OCI-LY7 (cell line): ENCODE results near the gene ORMDL2. TPM values are rescaled to one million over a fixed set of nuclear protein-coding genes. Genes with fewer than 3 reads are reported as not detected.

Experiments
- Bru-seq: library from RNA; stranded (reverse); fragments of 400-500 nt; gene quantifications from one replicate; lab custom pipeline; 2021; lab: Mats Ljungman, UMichigan
- BruChase-seq, 2 experiments: library from RNA; stranded (reverse); fragments of 400-500 nt; gene quantifications; one replicate each; lab custom pipeline; 2021; lab: Mats Ljungman, UMichigan
- BruUV-seq: library from RNA; stranded (reverse); fragments of 400-500 nt; replicated peaks from 2 replicates; lab custom pipeline; 2021; lab: Mats Ljungman, UMichigan
- CTCF ChIA-PET: fragments of 300-600 bp; sonication (Branson Sonifier 250); formaldehyde crosslinking; loops from one replicate; lab custom pipeline; 2022; ENCODE audit warnings: antibody characterized with exemption; ENCODE audit not compliant: unreplicated experiment; lab: Charles Lee
- POLR2A ChIA-PET: fragments of 300-600 bp; sonication (Branson Sonifier 250); formaldehyde crosslinking; loops from one replicate; lab custom pipeline; 2022; ENCODE audit warnings: antibody characterized with exemption; lab: Charles Lee
- DNase-seq: peaks from one replicate; pipeline ENCODE4 v3.0.0-alpha.2; 2015; ENCODE audit warnings: low spot score
- H2AFZ ChIP-seq: fragments of 200-600 bp; sonication (generic), shearing (Covaris generic); 2 replicates; pipeline ENCODE4 v1.6.1; 2014; ENCODE audit warnings: mild to moderate bottlenecking, antibody characterized with exemption, low read length, moderate library complexity
- H3K27ac ChIP-seq: fragments of 200-600 bp; sonication (generic); 2 replicates; pipeline ENCODE4 v1.5.1; 2014; ENCODE audit warnings: mixed run types, low read depth, mild to moderate bottlenecking, moderate library complexity, low read length, inconsistent platforms; ENCODE audit not compliant: poor library complexity, severe bottlenecking
- H3K36me3 ChIP-seq: fragments of 200-600 bp; sonication (generic); 2 replicates; pipeline ENCODE4 v1.6.1; 2014; ENCODE audit warnings: mild to moderate bottlenecking, antibody characterized with exemption, low read length, moderate library complexity, mixed read lengths; ENCODE audit not compliant: insufficient read depth
- H3K4me1 ChIP-seq: fragments of 200-600 bp; sonication (generic); 2 replicates; pipeline ENCODE4 v1.5.1; 2014; ENCODE audit warnings: mild to moderate bottlenecking, low read length; ENCODE audit not compliant: insufficient read depth, poor library complexity, severe bottlenecking
- H3K4me2 ChIP-seq: fragments of 200-600 bp; sonication (generic); 2 replicates; pipeline ENCODE4 v1.6.1; 2014; ENCODE audit warnings: mild to moderate bottlenecking, low read length
- H3K4me3 ChIP-seq: fragments of 200-600 bp; sonication (generic); 2 replicates; pipeline ENCODE4 v1.5.1; 2014; ENCODE audit warnings: mild to moderate bottlenecking, low read depth, low read length; ENCODE audit not compliant: poor library complexity, severe bottlenecking
- H3K79me2 ChIP-seq: fragments of 200-600 bp; sonication (generic); 2 replicates; pipeline ENCODE4 v1.6.1; 2016; ENCODE audit warnings: low read depth, mild to moderate bottlenecking, low read length, moderate library complexity, mixed read lengths; ENCODE audit not compliant: insufficient read depth
- H3K9me2 ChIP-seq: fragments of 200-600 bp; sonication (generic); 2 replicates; pipeline ENCODE4 v1.6.1; 2016; ENCODE audit warnings: mild to moderate bottlenecking, low read length, mixed read lengths; ENCODE audit not compliant: insufficient read depth
- H3K9me3 ChIP-seq: fragments of 200-600 bp; sonication (generic); 2 replicates; pipeline ENCODE4 v1.6.1; 2014; ENCODE audit warnings: mild to moderate bottlenecking, mixed run types, low read length, mixed read lengths
- H4K20me1 ChIP-seq: fragments of 200-600 bp; sonication (generic); 2 replicates; pipeline ENCODE4 v1.6.1; 2014; ENCODE audit warnings: mild to moderate bottlenecking, antibody characterized with exemption, low read length, moderate library complexity, mixed read lengths; ENCODE audit not compliant: insufficient read depth
- EZH2phosphoT487 ChIP-seq: fragments of 200-600 bp; sonication (generic); IDR thresholded peaks from 2 replicates; pipeline ENCODE4 v1.6.1; 2018; ENCODE audit warnings: low read depth, borderline replicate concordance, mild to moderate bottlenecking, mixed run types, antibody characterized with exemption, low read length, moderate library complexity, mixed read lengths
- intact Hi-C: fragments of 100-400 bp; cut with micrococcal nuclease; formaldehyde crosslinking; loops from one replicate; pipeline ENCODE4 v1.10.0; 2022; ENCODE audit not compliant: unreplicated experiment
- long read RNA-seq: library from polyadenylated mRNA; stranded (forward); transcript quantifications from one replicate; pipeline ENCODE4 v2.0.0, GENCODE V29; 2022
- total RNA-seq, 2 experiments: library from RNA; depleted of rRNA in 1 of 2; stranded (reverse); fragments of >200 nt in 1 of 2; shearing (Covaris generic) in 1 of 2; gene quantifications; 2 replicates each; pipeline ENCODE4 v1.2.3, GENCODE V29; 2014 to 2022
- TF ChIP-seq, protein P1 (sequence below): fragments of 200-600 bp; sonication (generic); conservative IDR thresholded peaks from 2 replicates; pipeline ENCODE4 v1.5.1; 2014; ENCODE audit warnings: mild to moderate bottlenecking, antibody characterized with exemption, low read length, moderate library complexity, mixed read lengths

The ORMDL2 gene, protein sequence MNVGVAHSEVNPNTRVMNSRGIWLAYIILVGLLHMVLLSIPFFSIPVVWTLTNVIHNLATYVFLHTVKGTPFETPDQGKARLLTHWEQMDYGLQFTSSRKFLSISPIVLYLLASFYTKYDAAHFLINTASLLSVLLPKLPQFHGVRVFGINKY
- total RNA-seq (2014; rRNA removed; shearing (Covaris generic)) (13.4 and 20.0 TPM in 2 replicates), total RNA-seq (2022) (22.9 and 27.1 TPM in 2 replicates), Bru-seq, nascent RNA (percentile 78 among the genes with signal in this experiment), BruChase-seq, experiment 1, labeled RNA remaining after a 6-hour chase (percentile 67 among the genes with signal in this experiment), BruChase-seq, experiment 2, labeled RNA remaining after a 2-hour chase (percentile 71 among the genes with signal in this experiment)
- long read RNA-seq, transcript ORMDL2-201 (4 exons, 2,141 nt), result major isoform, 12 of 15 reads
- long read RNA-seq, partial matches to known transcripts, result 0 of 15 reads
- long read RNA-seq, other reads (novel, unspliced or antisense), result 3 of 15 reads

- peaks cover 79% of the 10 kb centered on the region for H3K36me3 ChIP-seq
Observed at GRCh38 chr12:55817345-55818139, at the start of gene ORMDL2, which contains the start of gene SARNP. Gene ORMDL2, plus strand, starts transcription at chr12:55818041. Its CDS starts 959 bp downstream, at chr12:55819000. Gene SARNP, minus strand, starts transcription at chr12:55817724. Its CDS starts 23 bp downstream, at chr12:55817701.

GRCh38 chr12:55771736-55772135 is 46.1 kb upstream of the ORMDL2 start:
- no TSS peak for BruUV-seq
- H3K4me1 ChIP-seq, result no peaks in the 10 kb centered on the region
- H3K4me2 ChIP-seq, result no peak overlapping the region
- no peak for DNase-seq
- ChIA-PET POLR2A (interaction anchor here (0.6 to 1.7 kb wide), 3 partner anchors 17 to 44 kb away, joined by 3 read pairs; no protein-coding TSS in a partner anchor), CTCF (no interaction called here)
- H2AFZ ChIP-seq, result no peak overlapping the region
- no peak overlapping the region for H3K4me3 ChIP-seq
- TF ChIP-seq, protein P1, sequence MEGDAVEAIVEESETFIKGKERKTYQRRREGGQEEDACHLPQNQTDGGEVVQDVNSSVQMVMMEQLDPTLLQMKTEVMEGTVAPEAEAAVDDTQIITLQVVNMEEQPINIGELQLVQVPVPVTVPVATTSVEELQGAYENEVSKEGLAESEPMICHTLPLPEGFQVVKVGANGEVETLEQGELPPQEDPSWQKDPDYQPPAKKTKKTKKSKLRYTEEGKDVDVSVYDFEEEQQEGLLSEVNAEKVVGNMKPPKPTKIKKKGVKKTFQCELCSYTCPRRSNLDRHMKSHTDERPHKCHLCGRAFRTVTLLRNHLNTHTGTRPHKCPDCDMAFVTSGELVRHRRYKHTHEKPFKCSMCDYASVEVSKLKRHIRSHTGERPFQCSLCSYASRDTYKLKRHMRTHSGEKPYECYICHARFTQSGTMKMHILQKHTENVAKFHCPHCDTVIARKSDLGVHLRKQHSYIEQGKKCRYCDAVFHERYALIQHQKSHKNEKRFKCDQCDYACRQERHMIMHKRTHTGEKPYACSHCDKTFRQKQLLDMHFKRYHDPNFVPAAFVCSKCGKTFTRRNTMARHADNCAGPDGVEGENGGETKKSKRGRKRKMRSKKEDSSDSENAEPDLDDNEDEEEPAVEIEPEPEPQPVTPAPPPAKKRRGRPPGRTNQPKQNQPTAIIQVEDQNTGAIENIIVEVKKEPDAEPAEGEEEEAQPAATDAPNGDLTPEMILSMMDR, result no peak
- TF ChIP-seq EZH2phosphoT487, result no peak
- no peaks in the 10 kb centered on the region for H3K9me3 ChIP-seq
- H3K9me2 ChIP-seq, result no peaks in the 10 kb centered on the region
- no peaks in the 10 kb centered on the region for H4K20me1 ChIP-seq
- peaks cover 87% of the 10 kb centered on the region for H3K36me3 ChIP-seq
- intact Hi-C loops, result no loop called here
- no peak overlapping the region for H3K27ac ChIP-seq
- no peaks in the 10 kb centered on the region for H3K79me2 ChIP-seq

More at GRCh38 chr12:55817345-55818139, at the start of gene ORMDL2, which contains the start of gene SARNP:
- H4K20me1 ChIP-seq, result peaks cover 21% of the 10 kb centered on the region
- H3K4me3 ChIP-seq, result peak within 1 kb of the TSS; percentile 97
- H2AFZ ChIP-seq, result peak within 1 kb of the TSS; percentile 73
- H3K79me2 ChIP-seq, result peaks cover 65% of the 10 kb centered on the region
- CTCF ChIA-PET, result interaction anchor here (0.6 to 1.7 kb wide), 6 partner anchors 12 to 119 kb away, joined by 3 to 7 read pairs (median 4); partner anchors contain the start of gene DNAJC14
- no peaks in the 10 kb centered on the region for H3K9me3 ChIP-seq
- peak within 1 kb of the TSS; percentile 55 for H3K27ac ChIP-seq
- H3K4me1 ChIP-seq, result peaks cover 32% of the 10 kb centered on the region
- intact Hi-C loops, result loop anchor here (2.0 to 5.0 kb wide), 3 partner anchors 79 to 225 kb away; partner anchors contain the start of gene RPS26
- peak within 1 kb of the TSS; percentile 99 for H3K4me2 ChIP-seq
- TF ChIP-seq, protein P1, result no peak
- TF ChIP-seq EZH2phosphoT487, result no peak
- no TSS peak for BruUV-seq
- POLR2A ChIA-PET, result interaction anchor here (0.6 to 4.8 kb wide), 38 partner anchors 8 to 543 kb away, joined by 3 to 41 read pairs (median 5); partner anchors contain the start of genes BLOC1S1, DNAJC14, PYM1 and RAB5B
- peak; percentile 100 for DNase-seq
- no peaks in the 10 kb centered on the region for H3K9me2 ChIP-seq
